ENCODE results near the gene BLVRB. TPM values are rescaled to one million over a fixed set of nuclear protein-coding genes. Genes with fewer than 3 reads are reported as not detected.

The BLVRB gene
- total and polyA plus RNA-seq, 4 donors, result 132 to 1,243 (median 252) TPM

DNA sequence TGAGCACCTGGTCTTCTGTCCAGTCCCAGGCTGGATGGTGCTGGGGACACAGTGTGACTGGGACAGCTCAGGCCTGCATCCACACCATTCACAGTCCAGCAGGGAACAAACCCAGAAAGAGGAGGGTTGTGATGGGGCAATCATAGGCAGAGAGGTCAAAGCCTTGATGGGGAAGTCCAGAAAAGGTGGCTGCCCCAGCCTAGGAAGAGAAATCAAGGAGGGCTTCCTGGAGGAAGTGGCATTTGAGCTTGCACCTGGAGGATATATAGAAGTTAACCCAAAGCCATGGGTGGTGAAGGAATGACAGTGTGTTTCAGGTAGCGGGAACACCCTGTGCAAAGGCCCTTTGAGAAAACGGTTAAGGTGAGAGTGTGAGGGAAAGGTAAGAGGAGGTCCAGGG is 49.8 kb downstream of the BLVRB start:
- H3K27ac ChIP-seq (ENCODE audit: low read depth in 1 of 2, low read length in 2 of 2), result no peak overlapping the region
- H3K36me3 ChIP-seq (ENCODE audit: control insufficient read depth in 4 of 4, insufficient read depth in 3 of 4, low read depth in 1 of 4, low read length in 3 of 4), result no peaks in the 10 kb centered on the region
- no peaks in the 10 kb centered on the region for H3K27me3 ChIP-seq (ENCODE audit: control insufficient read depth in 4 of 4, insufficient read depth in 4 of 4, low read length in 3 of 4)
- no peak overlapping the region for H3K9ac ChIP-seq (ENCODE audit: low read depth in 1 of 2, low read length in 2 of 2)
- no peaks in the 10 kb centered on the region for H3K9me3 ChIP-seq (ENCODE audit: control insufficient read depth in 4 of 4, low read length in 3 of 4)
- peaks cover 0 to 1% (median 0%) of the 10 kb centered on the region in 4 donors for H3K4me1 ChIP-seq (ENCODE audit: control insufficient read depth in 4 of 4, insufficient read depth in 4 of 4, low read length in 3 of 4)
- no peak for TF ChIP-seq EGR1 (IDR thresholded peaks at IDR 0.05; ENCODE audit: low read depth in 2 of 2)
- no peak for TF ChIP-seq NR2F2 (IDR thresholded peaks at IDR 0.05)
- TF ChIP-seq SP1 (IDR thresholded peaks at IDR 0.05), result no peak
- TF ChIP-seq GABPA (IDR thresholded peaks at IDR 0.05 in 1 of 2, conservative IDR thresholded peaks at IDR 0.05 in 1 of 2), result no peak
- TF ChIP-seq, protein P1, sequence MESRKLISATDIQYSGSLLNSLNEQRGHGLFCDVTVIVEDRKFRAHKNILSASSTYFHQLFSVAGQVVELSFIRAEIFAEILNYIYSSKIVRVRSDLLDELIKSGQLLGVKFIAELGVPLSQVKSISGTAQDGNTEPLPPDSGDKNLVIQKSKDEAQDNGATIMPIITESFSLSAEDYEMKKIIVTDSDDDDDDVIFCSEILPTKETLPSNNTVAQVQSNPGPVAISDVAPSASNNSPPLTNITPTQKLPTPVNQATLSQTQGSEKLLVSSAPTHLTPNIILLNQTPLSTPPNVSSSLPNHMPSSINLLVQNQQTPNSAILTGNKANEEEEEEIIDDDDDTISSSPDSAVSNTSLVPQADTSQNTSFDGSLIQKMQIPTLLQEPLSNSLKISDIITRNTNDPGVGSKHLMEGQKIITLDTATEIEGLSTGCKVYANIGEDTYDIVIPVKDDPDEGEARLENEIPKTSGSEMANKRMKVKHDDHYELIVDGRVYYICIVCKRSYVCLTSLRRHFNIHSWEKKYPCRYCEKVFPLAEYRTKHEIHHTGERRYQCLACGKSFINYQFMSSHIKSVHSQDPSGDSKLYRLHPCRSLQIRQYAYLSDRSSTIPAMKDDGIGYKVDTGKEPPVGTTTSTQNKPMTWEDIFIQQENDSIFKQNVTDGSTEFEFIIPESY (IDR thresholded peaks at IDR 0.05), result no peak
- TF ChIP-seq RXRA (IDR thresholded peaks at IDR 0.05), result no peak
- TF ChIP-seq FOXA1 (IDR thresholded peaks at IDR 0.05), result no peak
- TF ChIP-seq, protein P2, sequence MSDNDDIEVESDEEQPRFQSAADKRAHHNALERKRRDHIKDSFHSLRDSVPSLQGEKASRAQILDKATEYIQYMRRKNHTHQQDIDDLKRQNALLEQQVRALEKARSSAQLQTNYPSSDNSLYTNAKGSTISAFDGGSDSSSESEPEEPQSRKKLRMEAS (IDR thresholded peaks at IDR 0.05), result no peak
- no peak for TF ChIP-seq JUND (IDR thresholded peaks at IDR 0.05)
- TF ChIP-seq YY1 (IDR thresholded peaks at IDR 0.05), result no peak
- no peak for TF ChIP-seq HNF4G (IDR thresholded peaks at IDR 0.05)
- no peak for TF ChIP-seq TAF1 (conservative IDR thresholded peaks at IDR 0.05)
- TF ChIP-seq, protein P3, sequence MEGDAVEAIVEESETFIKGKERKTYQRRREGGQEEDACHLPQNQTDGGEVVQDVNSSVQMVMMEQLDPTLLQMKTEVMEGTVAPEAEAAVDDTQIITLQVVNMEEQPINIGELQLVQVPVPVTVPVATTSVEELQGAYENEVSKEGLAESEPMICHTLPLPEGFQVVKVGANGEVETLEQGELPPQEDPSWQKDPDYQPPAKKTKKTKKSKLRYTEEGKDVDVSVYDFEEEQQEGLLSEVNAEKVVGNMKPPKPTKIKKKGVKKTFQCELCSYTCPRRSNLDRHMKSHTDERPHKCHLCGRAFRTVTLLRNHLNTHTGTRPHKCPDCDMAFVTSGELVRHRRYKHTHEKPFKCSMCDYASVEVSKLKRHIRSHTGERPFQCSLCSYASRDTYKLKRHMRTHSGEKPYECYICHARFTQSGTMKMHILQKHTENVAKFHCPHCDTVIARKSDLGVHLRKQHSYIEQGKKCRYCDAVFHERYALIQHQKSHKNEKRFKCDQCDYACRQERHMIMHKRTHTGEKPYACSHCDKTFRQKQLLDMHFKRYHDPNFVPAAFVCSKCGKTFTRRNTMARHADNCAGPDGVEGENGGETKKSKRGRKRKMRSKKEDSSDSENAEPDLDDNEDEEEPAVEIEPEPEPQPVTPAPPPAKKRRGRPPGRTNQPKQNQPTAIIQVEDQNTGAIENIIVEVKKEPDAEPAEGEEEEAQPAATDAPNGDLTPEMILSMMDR (IDR thresholded peaks at IDR 0.05; ENCODE audit: low read depth, low read length, missing input control), result no peak
- no peak for TF ChIP-seq RAD21 (IDR thresholded peaks at IDR 0.05)
- no peak for TF ChIP-seq FOXA2 (IDR thresholded peaks at IDR 0.05)
- WGBS, result 92% methylated on average over 2 of the region's 2 CpGs
- no peak overlapping the region for H3K4me3 ChIP-seq (ENCODE audit: low read depth in 1 of 3, low read length in 3 of 3)
- no peak for DNase-seq (ENCODE audit: low spot score)

DNA sequence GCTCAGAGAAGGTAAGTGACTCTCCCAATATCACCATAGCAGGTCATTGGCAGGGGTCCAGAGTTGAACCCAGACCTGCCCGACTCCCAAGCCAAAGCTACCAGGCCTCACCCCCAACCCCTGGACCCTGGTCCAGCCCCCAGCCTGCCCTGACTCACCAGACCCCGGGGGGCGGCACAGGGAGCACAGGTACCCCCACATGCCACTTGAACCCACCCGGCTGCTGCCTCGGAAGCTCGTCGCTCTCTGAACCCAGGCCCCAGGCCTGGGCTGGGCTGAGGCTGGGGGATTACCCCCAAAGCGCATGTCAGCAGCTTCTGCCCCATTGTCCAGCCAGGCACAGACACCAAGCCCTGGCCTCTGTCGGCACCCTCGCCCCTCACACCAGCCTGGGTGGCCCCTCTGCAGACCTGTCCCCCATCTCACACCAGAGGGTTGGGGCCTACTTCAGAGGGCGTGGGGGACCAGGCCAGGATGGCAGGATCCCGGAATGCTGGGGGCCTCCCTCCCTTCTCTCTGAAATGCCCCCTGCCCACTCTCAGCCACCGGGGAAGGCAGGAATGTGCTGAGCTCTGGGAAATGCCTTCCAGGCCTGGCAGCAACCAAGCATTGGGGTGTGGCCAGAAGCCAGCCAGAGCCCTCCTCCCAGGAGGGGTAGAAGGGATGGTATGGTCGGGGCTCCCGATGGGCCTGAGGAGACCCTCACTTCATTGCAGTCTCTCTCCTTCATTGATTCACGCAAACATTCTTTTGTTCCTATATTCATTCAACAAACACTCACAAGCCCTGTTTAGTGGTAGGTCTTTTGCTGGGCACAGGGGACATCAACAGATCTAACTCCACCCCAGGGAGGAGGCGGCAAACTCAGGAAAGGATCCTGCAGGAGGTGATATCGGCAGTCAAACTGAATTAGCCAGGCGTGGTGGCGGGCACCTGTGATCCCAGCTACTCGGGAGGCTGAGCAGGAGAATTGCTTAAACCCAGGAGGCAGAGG is 50.7 kb downstream of the BLVRB start:
- no peaks in the 10 kb centered on the region for H3K9me3 ChIP-seq (ENCODE audit: control insufficient read depth in 4 of 4, low read length in 3 of 4)
- 84% methylated on average over 21 of the region's 21 CpGs for WGBS
- H3K36me3 ChIP-seq (ENCODE audit: control insufficient read depth in 4 of 4, insufficient read depth in 3 of 4, low read depth in 1 of 4, low read length in 3 of 4), result no peaks in the 10 kb centered on the region
- H3K9ac ChIP-seq (ENCODE audit: low read depth in 1 of 2, low read length in 2 of 2), result no peak overlapping the region
- H3K4me3 ChIP-seq (ENCODE audit: low read depth in 1 of 3, low read length in 3 of 3), result no peak overlapping the region
- H3K27ac ChIP-seq (ENCODE audit: low read depth in 1 of 2, low read length in 2 of 2), result no peak overlapping the region
- no peaks in the 10 kb centered on the region for H3K27me3 ChIP-seq (ENCODE audit: control insufficient read depth in 4 of 4, insufficient read depth in 4 of 4, low read length in 3 of 4)
- no peak for DNase-seq (ENCODE audit: low spot score)
- no peaks in the 10 kb centered on the region for H3K4me1 ChIP-seq (ENCODE audit: control insufficient read depth in 4 of 4, insufficient read depth in 4 of 4, low read length in 3 of 4)
- no peak for TF ChIP-seq YY1 (IDR thresholded peaks at IDR 0.05)
- TF ChIP-seq, protein P3 (IDR thresholded peaks at IDR 0.05; ENCODE audit: low read depth, low read length, missing input control), result no peak
- no peak for TF ChIP-seq GABPA (IDR thresholded peaks at IDR 0.05 in 1 of 2, conservative IDR thresholded peaks at IDR 0.05 in 1 of 2)
- no peak for TF ChIP-seq JUND (IDR thresholded peaks at IDR 0.05)
- TF ChIP-seq SP1 (IDR thresholded peaks at IDR 0.05), result no peak
- TF ChIP-seq HNF4G (IDR thresholded peaks at IDR 0.05), result no peak
- no peak for TF ChIP-seq NR2F2 (IDR thresholded peaks at IDR 0.05)
- no peak for TF ChIP-seq FOXA1 (IDR thresholded peaks at IDR 0.05)
- TF ChIP-seq EGR1 (IDR thresholded peaks at IDR 0.05; ENCODE audit: low read depth in 2 of 2), result no peak
- TF ChIP-seq, protein P4, sequence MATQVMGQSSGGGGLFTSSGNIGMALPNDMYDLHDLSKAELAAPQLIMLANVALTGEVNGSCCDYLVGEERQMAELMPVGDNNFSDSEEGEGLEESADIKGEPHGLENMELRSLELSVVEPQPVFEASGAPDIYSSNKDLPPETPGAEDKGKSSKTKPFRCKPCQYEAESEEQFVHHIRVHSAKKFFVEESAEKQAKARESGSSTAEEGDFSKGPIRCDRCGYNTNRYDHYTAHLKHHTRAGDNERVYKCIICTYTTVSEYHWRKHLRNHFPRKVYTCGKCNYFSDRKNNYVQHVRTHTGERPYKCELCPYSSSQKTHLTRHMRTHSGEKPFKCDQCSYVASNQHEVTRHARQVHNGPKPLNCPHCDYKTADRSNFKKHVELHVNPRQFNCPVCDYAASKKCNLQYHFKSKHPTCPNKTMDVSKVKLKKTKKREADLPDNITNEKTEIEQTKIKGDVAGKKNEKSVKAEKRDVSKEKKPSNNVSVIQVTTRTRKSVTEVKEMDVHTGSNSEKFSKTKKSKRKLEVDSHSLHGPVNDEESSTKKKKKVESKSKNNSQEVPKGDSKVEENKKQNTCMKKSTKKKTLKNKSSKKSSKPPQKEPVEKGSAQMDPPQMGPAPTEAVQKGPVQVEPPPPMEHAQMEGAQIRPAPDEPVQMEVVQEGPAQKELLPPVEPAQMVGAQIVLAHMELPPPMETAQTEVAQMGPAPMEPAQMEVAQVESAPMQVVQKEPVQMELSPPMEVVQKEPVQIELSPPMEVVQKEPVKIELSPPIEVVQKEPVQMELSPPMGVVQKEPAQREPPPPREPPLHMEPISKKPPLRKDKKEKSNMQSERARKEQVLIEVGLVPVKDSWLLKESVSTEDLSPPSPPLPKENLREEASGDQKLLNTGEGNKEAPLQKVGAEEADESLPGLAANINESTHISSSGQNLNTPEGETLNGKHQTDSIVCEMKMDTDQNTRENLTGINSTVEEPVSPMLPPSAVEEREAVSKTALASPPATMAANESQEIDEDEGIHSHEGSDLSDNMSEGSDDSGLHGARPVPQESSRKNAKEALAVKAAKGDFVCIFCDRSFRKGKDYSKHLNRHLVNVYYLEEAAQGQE (IDR thresholded peaks at IDR 0.05), result no peak
- TF ChIP-seq, protein P1 (IDR thresholded peaks at IDR 0.05), result no peak
- TF ChIP-seq TAF1 (conservative IDR thresholded peaks at IDR 0.05), result no peak
- TF ChIP-seq RAD21 (IDR thresholded peaks at IDR 0.05), result no peak
- TF ChIP-seq FOXA2 (IDR thresholded peaks at IDR 0.05), result no peak
- no peak for TF ChIP-seq HNF4A (conservative IDR thresholded peaks at IDR 0.05)
- no peak for TF ChIP-seq RXRA (IDR thresholded peaks at IDR 0.05)

Data from liver (tissue), 9 donors.